ENCODE data around the gene NAP1L5. TPM values are rescaled to one million over a fixed set of nuclear protein-coding genes. Genes with fewer than 3 reads are reported as not detected.
A peak's percentile ranks its signal among the peaks of the same experiment; 100 is the strongest.

The NAP1L5 gene
- total and polyA plus RNA-seq, 11 donors: 2.7 to 7.9 (median 4.5) TPM

DNA sequence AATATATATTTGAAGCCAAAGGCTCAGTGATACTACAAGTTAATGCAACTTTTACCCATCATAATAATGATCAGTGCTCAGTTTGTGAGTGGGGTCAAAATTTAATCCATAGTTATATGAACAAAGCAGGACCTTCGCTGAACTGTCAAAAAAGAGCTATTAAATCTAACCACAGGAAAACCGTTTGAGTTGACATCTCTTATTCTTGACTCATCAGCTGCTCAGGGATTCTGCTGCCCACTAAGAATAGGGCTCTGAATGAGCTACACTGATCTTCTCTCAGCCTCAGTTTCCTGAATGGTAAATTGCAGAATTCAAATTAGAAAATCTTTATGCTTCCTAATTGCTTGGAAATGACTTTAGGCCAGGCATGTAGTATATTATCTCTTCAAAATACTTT lies 44.9 kb upstream of the NAP1L5 start:
- Histone ChIP-seq H3K36me3 (peaks cover 0 to 83% (median 56%) of the 10 kb centered on the region in 9 donors), H3K4me1 (peaks cover 0 to 30% (median 9%) of the 10 kb centered on the region in 12 donors), H3K4me3 (no peak overlapping the region), H3K27me3 (no peaks in the 10 kb centered on the region), H3K9me3 (no peaks in the 10 kb centered on the region), H3K27ac (no peak overlapping the region)
- no peak for TF ChIP-seq CTCF (IDR thresholded peaks at IDR 0.05)
- DNase-seq: no peak
- WGBS, 4 donors: 69 to 83% (median 77%) methylated on average over 2 of the region's 2 CpGs
- ATAC-seq: no peak
- intact Hi-C loops (cut with DNase I): no loop called here

DNA sequence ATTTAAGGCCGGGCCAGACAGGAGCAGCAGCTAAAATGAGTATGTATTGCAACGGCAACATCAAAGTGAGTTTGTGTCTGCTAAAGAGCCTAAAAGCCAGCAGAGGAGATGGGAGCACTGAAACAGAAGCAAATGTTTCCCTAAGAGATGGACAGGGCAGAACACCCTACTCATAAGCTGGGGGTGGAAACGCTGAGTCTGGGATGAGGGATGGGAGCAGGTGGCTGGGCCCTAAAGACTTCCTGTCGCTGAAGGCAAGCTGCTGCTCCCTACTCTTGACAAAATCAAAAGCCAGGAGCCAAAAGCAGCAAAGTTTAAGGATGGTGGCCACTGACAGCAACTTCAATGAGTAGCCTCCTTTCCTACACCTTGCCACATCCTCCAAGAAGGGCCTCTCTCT lies 40.6 kb upstream of the NAP1L5 start:
- H3K27me3 ChIP-seq: no peaks in the 10 kb centered on the region
- 87 to 95% (median 94%) methylated on average over 4 of the region's 4 CpGs for WGBS, 4 donors
- H3K27ac ChIP-seq: peak overlapping the region in 1 of 12 donors; percentile 1
- intact Hi-C loops (cut with DNase I): no loop called here
- peaks cover 0 to 38% (median 10%) of the 10 kb centered on the region in 12 donors for H3K4me1 ChIP-seq
- no peak overlapping the region for H3K4me3 ChIP-seq
- no peak for DNase-seq
- H3K36me3 ChIP-seq: peaks cover 0 to 64% (median 32%) of the 10 kb centered on the region in 9 donors
- no peaks in the 10 kb centered on the region for H3K9me3 ChIP-seq
- no peak for ATAC-seq
- no peak for TF ChIP-seq POLR2A (IDR thresholded peaks at IDR 0.05)
- TF ChIP-seq CTCF (IDR thresholded peaks at IDR 0.05): no peak

- Histone ChIP-seq H3K27ac (peak overlapping the region in 2 of 12 donors; percentile 1 to 16), H3K27me3 (no peaks in the 10 kb centered on the region), H3K36me3 (peaks cover 0 to 63% (median 36%) of the 10 kb centered on the region in 9 donors), H3K4me1 (peaks cover 0 to 38% (median 10%) of the 10 kb centered on the region in 12 donors), H3K4me3 (no peak overlapping the region), H3K9me3 (no peaks in the 10 kb centered on the region)
- no peak for TF ChIP-seq CTCF (IDR thresholded peaks at IDR 0.05)
- TF ChIP-seq POLR2A (IDR thresholded peaks at IDR 0.05): no peak
- WGBS, 4 donors: 65 to 73% (median 67%) methylated on average over 14 of the region's 14 CpGs
- DNase-seq (no peak), ATAC-seq (peak; percentile 9 to 40 (median 12))
- intact Hi-C loops (cut with DNase I): no loop called here
Observed at GRCh38 chr4:88737307-88737941, 39.8 kb upstream of the NAP1L5 start.

DNA sequence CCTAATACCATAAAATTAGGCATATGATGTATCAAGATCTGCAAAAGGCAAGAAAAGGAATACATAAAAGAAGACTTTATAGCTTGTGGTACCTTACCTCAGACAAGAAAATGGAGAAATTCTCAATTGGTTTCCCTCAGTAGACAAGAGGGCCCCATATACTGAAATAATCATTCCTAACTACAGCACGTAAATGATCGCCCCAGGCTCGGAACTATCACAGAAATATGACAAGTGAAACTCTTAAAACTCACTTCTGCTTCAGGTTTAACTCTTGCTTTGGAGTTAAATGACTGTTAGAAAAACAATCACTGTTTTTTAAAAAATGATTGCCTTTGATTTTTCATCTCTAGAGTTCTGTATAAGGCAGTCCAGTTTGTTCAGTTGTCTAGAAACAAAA lies 38.6 kb upstream of the NAP1L5 start:
- no peaks in the 10 kb centered on the region for H3K27me3 ChIP-seq
- intact Hi-C loops (cut with DNase I): no loop called here
- H3K9me3 ChIP-seq: no peaks in the 10 kb centered on the region
- H3K27ac ChIP-seq: peak overlapping the region in 3 of 12 donors; percentile 8 to 36 (median 11)
- WGBS, 4 donors: 75 to 88% (median 80%) methylated on average over 3 of the region's 3 CpGs
- no peak for TF ChIP-seq POLR2A (IDR thresholded peaks at IDR 0.05)
- no peak for TF ChIP-seq CTCF (IDR thresholded peaks at IDR 0.05)
- H3K4me3 ChIP-seq: no peak overlapping the region
- ATAC-seq (no peak), DNase-seq (no peak)
- H3K36me3 ChIP-seq: peaks cover 0 to 65% (median 42%) of the 10 kb centered on the region in 9 donors
- peaks cover 0 to 38% (median 10%) of the 10 kb centered on the region in 12 donors for H3K4me1 ChIP-seq
